HEK293 (cell line): ENCODE results near the gene SLC30A7.
"Not testable (repeated sequence)": the region's sequence is repeated elsewhere in the genome, so short reads cannot be mapped to it uniquely, and the experiment has no call there.

Source experiments
- CTCF ChIA-PET: fragments of 350-600 bp; formaldehyde crosslinking; extraction: SDS; loops from one replicate; lab custom pipeline; 2021; ENCODE audit warnings: antibody characterized with exemption; lab: Yijun Ruan, JAX
- POLR2A ChIA-PET: fragments of 300-600 bp; formaldehyde crosslinking; extraction: SDS; loops from one replicate; lab custom pipeline; 2020; ENCODE audit warnings: antibody characterized with exemption, inconsistent platforms; lab: Yijun Ruan, JAX
- H3K27ac ChIP-seq: fragments of 200-500 bp; sonication (Bioruptor generic); 2 replicates; pipeline ENCODE4 v1.5.1; 2014; ENCODE audit warnings: low read depth, low read length, control low read depth, inconsistent platforms; ENCODE audit errors: extremely low read depth
- H3K36me3 ChIP-seq, 2 experiments: fragments of 200-500 bp in 1 of 2; sonication (Bioruptor generic) in 1 of 2; 1 replicate in 1 of 2; 2 replicates in 1 of 2; pipeline ENCODE4 v1.5.1; 2014 to 2017; ENCODE audit warnings: inconsistent platforms in 2 of 2, low read length in 2 of 2; ENCODE audit not compliant: control insufficient read depth in 2 of 2, insufficient read depth in 1 of 2
- H3K4me1 ChIP-seq: fragments of 200-500 bp; sonication (Bioruptor generic); 2 replicates; pipeline ENCODE4 v1.5.1; 2014; ENCODE audit warnings: mild to moderate bottlenecking, low read length, inconsistent platforms; ENCODE audit not compliant: control insufficient read depth, insufficient read depth
- H3K4me3 ChIP-seq: 2 replicates; pipeline ENCODE4 v1.5.1; 2011; ENCODE audit warnings: low read depth, mild to moderate bottlenecking, control low read depth, low read length, moderate library complexity
- H3K9me3 ChIP-seq: fragments of 200-500 bp; sonication (Bioruptor generic); 2 replicates; pipeline ENCODE4 v1.5.1; 2014; ENCODE audit warnings: low read depth, low read length, inconsistent platforms; ENCODE audit not compliant: control insufficient read depth, insufficient read depth
- REPIN1 ChIP-seq: fragments of 450-650 bp; formaldehyde crosslinking; IDR thresholded peaks from 2 replicates; pipeline ENCODE4 v1.5.1; 2017; ENCODE audit warnings: missing biosample characterization, missing genetic modification characterization, low read depth
- SCRT1 ChIP-seq: fragments of 450-650 bp; formaldehyde crosslinking; IDR thresholded peaks from 2 replicates; pipeline ENCODE4 v1.5.1; 2016; ENCODE audit warnings: missing biosample characterization, missing genetic modification characterization, borderline replicate concordance
- YY1 ChIP-seq: fragments of 450-650 bp; formaldehyde crosslinking; IDR thresholded peaks from 2 replicates; pipeline ENCODE4 v1.5.1; 2018; ENCODE audit warnings: missing biosample characterization, missing genetic modification characterization
- ZNF140 ChIP-seq: fragments of 450-650 bp; formaldehyde crosslinking; IDR thresholded peaks from 2 replicates; pipeline ENCODE4 v1.5.1; 2016; ENCODE audit warnings: missing biosample characterization, missing genetic modification characterization
- ZNF19 ChIP-seq: fragments of 450-650 bp; formaldehyde crosslinking; IDR thresholded peaks from 2 replicates; pipeline ENCODE4; 2016; ENCODE audit warnings: missing biosample characterization, missing genetic modification characterization, low read depth
- ZNF274 ChIP-seq, 2 experiments: fragments of 200-500 bp in 1 of 2; fragments of 450-650 bp in 1 of 2; sonication (Bioruptor generic) in 1 of 2; formaldehyde crosslinking in 1 of 2; IDR thresholded peaks; 2 replicates each; pipeline versions ENCODE4 v1.5.1 to v1.6.1; 2014 to 2016; ENCODE audit warnings: borderline replicate concordance in 1 of 2, inconsistent platforms in 1 of 2, low read length in 1 of 2, missing biosample characterization in 1 of 2, missing genetic modification characterization in 1 of 2
- ZNF366 ChIP-seq: fragments of 450-650 bp; formaldehyde crosslinking; conservative IDR thresholded peaks from 2 replicates; pipeline ENCODE4 v1.5.1; 2016; ENCODE audit warnings: missing biosample characterization, missing genetic modification characterization
- ZNF37A ChIP-seq: fragments of 450-650 bp; IDR thresholded peaks from 2 replicates; pipeline ENCODE4 v1.5.1; 2018; ENCODE audit warnings: missing biosample characterization, missing genetic modification characterization
- ZNF544 ChIP-seq: fragments of 450-650 bp; formaldehyde crosslinking; IDR thresholded peaks from 2 replicates; pipeline ENCODE4 v1.5.0; 2017; ENCODE audit warnings: missing biosample characterization, missing genetic modification characterization
- ZNF596 ChIP-seq: fragments of 450-650 bp; IDR thresholded peaks from 2 replicates; pipeline ENCODE4 v1.5.0; 2018; ENCODE audit warnings: missing biosample characterization, mild to moderate bottlenecking, missing genetic modification characterization, moderate library complexity
- ZNF610 ChIP-seq: fragments of 450-650 bp; formaldehyde crosslinking; IDR thresholded peaks from 2 replicates; pipeline ENCODE4 v1.5.1; 2016; ENCODE audit warnings: missing biosample characterization, missing genetic modification characterization, borderline replicate concordance
- ZNF677 ChIP-seq: fragments of 450-650 bp; IDR thresholded peaks from 2 replicates; pipeline ENCODE4 v1.5.0; 2018; ENCODE audit warnings: missing biosample characterization, mild to moderate bottlenecking, missing genetic modification characterization, moderate library complexity
- ZSCAN23 ChIP-seq: fragments of 450-650 bp; formaldehyde crosslinking; IDR thresholded peaks from 2 replicates; pipeline ENCODE4 v1.5.1; 2016; ENCODE audit warnings: missing biosample characterization, missing genetic modification characterization
- ZXDB ChIP-seq: fragments of 450-650 bp; formaldehyde crosslinking; IDR thresholded peaks from 2 replicates; pipeline ENCODE4 v1.5.1; 2016; ENCODE audit warnings: missing biosample characterization, missing genetic modification characterization
- TF ChIP-seq, protein P1 (sequence below): fragments of 450-650 bp; formaldehyde crosslinking; IDR thresholded peaks from 2 replicates; pipeline ENCODE4 v1.5.1; 2016; ENCODE audit warnings: missing biosample characterization, missing genetic modification characterization, borderline replicate concordance
- TF ChIP-seq, protein P2 (sequence below): fragments of 450-650 bp; formaldehyde crosslinking; IDR thresholded peaks from 2 replicates; pipeline ENCODE4 v1.5.1; 2016; ENCODE audit warnings: missing biosample characterization, missing genetic modification characterization
- TF ChIP-seq, protein P3 (sequence below): fragments of 450-650 bp; formaldehyde crosslinking; IDR thresholded peaks from 2 replicates; pipeline ENCODE4 v1.5.1; 2017; ENCODE audit warnings: missing biosample characterization, missing genetic modification characterization

The SLC30A7 gene

DNA sequence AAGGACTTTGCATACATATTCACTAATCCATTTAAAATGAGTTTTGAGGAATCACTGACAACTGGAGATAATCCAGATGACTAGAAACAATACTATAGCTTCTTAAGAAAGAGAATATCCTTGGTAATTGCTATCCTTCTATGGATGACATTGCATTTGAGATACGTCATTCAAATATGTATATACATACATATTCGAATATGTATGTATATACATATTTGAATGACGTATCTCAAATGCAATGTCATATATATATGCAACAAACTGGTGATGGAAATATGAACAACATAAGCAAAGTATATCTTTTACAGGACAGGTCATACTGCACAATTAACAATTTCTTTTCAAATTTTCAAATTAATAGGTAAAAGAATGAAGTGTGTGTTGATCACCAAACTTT is 42.9 kb upstream of the SLC30A7 start:
- Histone ChIP-seq H3K4me3 (no peak overlapping the region), H3K27ac (no peak overlapping the region), H3K36me3 (no peaks in the 10 kb centered on the region), H3K9me3 (no peaks in the 10 kb centered on the region), H3K4me1 (no peaks in the 10 kb centered on the region)
- ChIA-PET POLR2A (no interaction called here), CTCF (interaction anchor here (0.6 to 0.9 kb wide), 3 partner anchors 45 to 1326 kb away, joined by 3 to 5 read pairs (median 3); no protein-coding TSS in a partner anchor)
- no peak for TF ChIP-seq ZNF544
- TF ChIP-seq, protein P1, sequence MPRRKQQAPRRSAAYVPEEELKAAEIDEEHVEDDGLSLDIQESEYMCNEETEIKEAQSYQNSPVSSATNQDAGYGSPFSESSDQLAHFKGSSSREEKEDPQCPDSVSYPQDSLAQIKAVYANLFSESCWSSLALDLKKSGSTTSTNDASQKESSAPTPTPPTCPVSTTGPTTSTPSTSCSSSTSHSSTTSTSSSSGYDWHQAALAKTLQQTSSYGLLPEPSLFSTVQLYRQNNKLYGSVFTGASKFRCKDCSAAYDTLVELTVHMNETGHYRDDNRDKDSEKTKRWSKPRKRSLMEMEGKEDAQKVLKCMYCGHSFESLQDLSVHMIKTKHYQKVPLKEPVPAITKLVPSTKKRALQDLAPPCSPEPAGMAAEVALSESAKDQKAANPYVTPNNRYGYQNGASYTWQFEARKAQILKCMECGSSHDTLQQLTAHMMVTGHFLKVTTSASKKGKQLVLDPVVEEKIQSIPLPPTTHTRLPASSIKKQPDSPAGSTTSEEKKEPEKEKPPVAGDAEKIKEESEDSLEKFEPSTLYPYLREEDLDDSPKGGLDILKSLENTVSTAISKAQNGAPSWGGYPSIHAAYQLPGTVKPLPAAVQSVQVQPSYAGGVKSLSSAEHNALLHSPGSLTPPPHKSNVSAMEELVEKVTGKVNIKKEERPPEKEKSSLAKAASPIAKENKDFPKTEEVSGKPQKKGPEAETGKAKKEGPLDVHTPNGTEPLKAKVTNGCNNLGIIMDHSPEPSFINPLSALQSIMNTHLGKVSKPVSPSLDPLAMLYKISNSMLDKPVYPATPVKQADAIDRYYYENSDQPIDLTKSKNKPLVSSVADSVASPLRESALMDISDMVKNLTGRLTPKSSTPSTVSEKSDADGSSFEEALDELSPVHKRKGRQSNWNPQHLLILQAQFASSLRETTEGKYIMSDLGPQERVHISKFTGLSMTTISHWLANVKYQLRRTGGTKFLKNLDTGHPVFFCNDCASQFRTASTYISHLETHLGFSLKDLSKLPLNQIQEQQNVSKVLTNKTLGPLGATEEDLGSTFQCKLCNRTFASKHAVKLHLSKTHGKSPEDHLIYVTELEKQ (tag by site-specific recombination): no peak
- TF ChIP-seq SCRT1 (tag by site-specific recombination): no peak
- no peak for TF ChIP-seq ZNF366
- TF ChIP-seq, protein P2, sequence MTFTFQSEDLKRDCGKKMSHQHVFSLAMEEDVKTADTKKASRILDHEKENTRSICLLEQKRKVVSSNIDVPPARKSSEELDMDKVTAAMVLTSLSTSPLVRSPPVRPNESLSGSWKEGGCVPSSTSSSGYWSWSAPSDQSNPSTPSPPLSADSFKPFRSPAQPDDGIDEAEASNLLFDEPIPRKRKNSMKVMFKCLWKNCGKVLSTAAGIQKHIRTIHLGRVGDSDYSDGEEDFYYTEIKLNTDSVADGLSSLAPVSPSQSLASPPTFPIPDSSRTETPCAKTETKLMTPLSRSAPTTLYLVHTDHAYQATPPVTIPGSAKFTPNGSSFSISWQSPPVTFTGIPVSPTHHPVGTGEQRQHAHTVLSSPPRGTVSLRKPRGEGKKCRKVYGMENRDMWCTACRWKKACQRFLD (tag by site-specific recombination): no peak
- no peak for TF ChIP-seq ZNF677 (tag by site-specific recombination)
- no peak for TF ChIP-seq YY1
- TF ChIP-seq ZNF274 (IDR thresholded peaks at IDR 0.05; ENCODE audit: low read length): no peak
- no peak for TF ChIP-seq ZNF274 (tag by site-specific recombination; IDR thresholded peaks at IDR 0.05; ENCODE audit: borderline replicate concordance)
- no peak for TF ChIP-seq ZNF140 (tag by site-specific recombination)
- TF ChIP-seq, protein P3, sequence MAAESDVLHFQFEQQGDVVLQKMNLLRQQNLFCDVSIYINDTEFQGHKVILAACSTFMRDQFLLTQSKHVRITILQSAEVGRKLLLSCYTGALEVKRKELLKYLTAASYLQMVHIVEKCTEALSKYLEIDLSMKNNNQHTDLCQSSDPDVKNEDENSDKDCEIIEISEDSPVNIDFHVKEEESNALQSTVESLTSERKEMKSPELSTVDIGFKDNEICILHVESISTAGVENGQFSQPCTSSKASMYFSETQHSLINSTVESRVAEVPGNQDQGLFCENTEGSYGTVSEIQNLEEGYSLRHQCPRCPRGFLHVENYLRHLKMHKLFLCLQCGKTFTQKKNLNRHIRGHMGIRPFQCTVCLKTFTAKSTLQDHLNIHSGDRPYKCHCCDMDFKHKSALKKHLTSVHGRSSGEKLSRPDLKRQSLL: no peak
- TF ChIP-seq ZNF596 (tag by site-specific recombination): no peak
- TF ChIP-seq ZXDB (tag by site-specific recombination): no peak
- no peak for TF ChIP-seq REPIN1
- TF ChIP-seq ZNF37A (tag by site-specific recombination): no peak
- no peak for TF ChIP-seq ZNF19 (tag by site-specific recombination)
- no peak for TF ChIP-seq ZNF610 (tag by site-specific recombination)
- TF ChIP-seq ZSCAN23 (tag by site-specific recombination): no peak

DNA sequence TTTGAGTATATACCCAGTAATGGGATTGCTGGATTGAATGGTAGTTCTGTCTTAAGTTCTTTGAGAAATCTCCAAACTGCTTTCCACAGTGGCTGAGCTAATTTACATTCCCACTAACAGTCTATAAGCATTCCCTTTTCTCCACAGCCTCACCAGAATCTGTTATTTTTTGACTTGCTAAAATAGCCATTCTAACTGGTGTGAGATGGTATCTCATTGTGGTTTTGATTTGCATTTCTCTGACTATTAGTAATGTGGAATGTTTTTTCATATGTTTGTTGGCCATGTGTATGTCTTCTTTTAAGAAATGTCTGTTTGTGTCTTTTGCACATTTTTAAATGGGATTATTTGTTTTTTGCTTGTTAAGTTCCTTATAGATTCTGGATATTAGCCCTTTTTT is 40.8 kb upstream of the SLC30A7 start:
- POLR2A ChIA-PET, H3K27ac ChIP-seq, H3K36me3 ChIP-seq, H3K9me3 ChIP-seq, H3K4me1 ChIP-seq, H3K4me3 ChIP-seq: not testable (repeated sequence)
- CTCF ChIA-PET: interaction anchor here (0.7 to 0.9 kb wide), 3 partner anchors 10 to 391 kb away, joined by 3 read pairs; no protein-coding TSS in a partner anchor
